H9 (cell line): Measurements from ENCODE around the gene C1QBP. TPM values are rescaled to one million over a fixed set of nuclear protein-coding genes. Genes with fewer than 3 reads are reported as not detected.

Source experiments
- DNase-seq: peaks from one replicate; pipeline ENCODE4 v3.0.0-alpha.2; 2017
- H2AFZ ChIP-seq: one replicate; pipeline ENCODE4 v1.6.1; 2013; ENCODE audit warnings: mild to moderate bottlenecking, low read length, control low read depth, moderate library complexity
- H2AK5ac ChIP-seq: 2 replicates; pipeline ENCODE4 v1.6.1; 2013; ENCODE audit warnings: low read length, control low read depth, mixed read lengths; ENCODE audit not compliant: insufficient read length
- H2BK120ac ChIP-seq: one replicate; pipeline ENCODE4 v1.6.1; 2013; ENCODE audit warnings: low read depth, mild to moderate bottlenecking, low read length, control low read depth, inconsistent platforms; ENCODE audit not compliant: poor library complexity, severe bottlenecking
- H2BK12ac ChIP-seq: 2 replicates; pipeline ENCODE4 v1.6.1; 2013; ENCODE audit warnings: low read length, control low read depth, mixed read lengths, low read depth; ENCODE audit not compliant: insufficient read length
- H2BK15ac ChIP-seq: 2 replicates; pipeline ENCODE4 v1.6.1; 2013; ENCODE audit warnings: low read depth, low read length, control low read depth
- H2BK20ac ChIP-seq: one replicate; pipeline ENCODE4 v1.6.1; 2013; ENCODE audit warnings: low read depth, mild to moderate bottlenecking, low read length, control low read depth, inconsistent platforms; ENCODE audit not compliant: poor library complexity, severe bottlenecking
- H2BK5ac ChIP-seq: 2 replicates; pipeline ENCODE4 v1.6.1; 2013; ENCODE audit warnings: low read length, control low read depth, mixed read lengths; ENCODE audit not compliant: insufficient read length
- H3K14ac ChIP-seq: 2 replicates; pipeline ENCODE4 v1.6.1; 2013; ENCODE audit warnings: low read length, control low read depth; ENCODE audit not compliant: insufficient read depth
- H3K18ac ChIP-seq: 2 replicates; pipeline ENCODE4 v1.6.1; 2013; ENCODE audit warnings: low read depth, mild to moderate bottlenecking, mixed read lengths, low read length, control low read depth; ENCODE audit not compliant: insufficient read length
- H3K23ac ChIP-seq: 2 replicates; pipeline ENCODE4 v1.6.1; 2013; ENCODE audit warnings: low read length, control low read depth, mixed read lengths, low read depth; ENCODE audit not compliant: insufficient read length
- H3K23me2 ChIP-seq: 2 replicates; pipeline ENCODE4 v1.6.1; 2013; ENCODE audit warnings: low read depth, mild to moderate bottlenecking, mixed read lengths, low read length, control low read depth; ENCODE audit not compliant: insufficient read length, poor library complexity, severe bottlenecking
- H3K27ac ChIP-seq: 2 replicates; pipeline ENCODE4 v1.5.1; 2013; ENCODE audit warnings: low read length, control low read depth, mixed read lengths, low read depth; ENCODE audit not compliant: insufficient read length
- H3K27me3 ChIP-seq: 2 replicates; pipeline ENCODE4 v1.6.1; 2013; ENCODE audit warnings: low read length, control low read depth, inconsistent platforms; ENCODE audit not compliant: insufficient read depth
- H3K4ac ChIP-seq: 2 replicates; pipeline ENCODE4 v1.6.1; 2013; ENCODE audit warnings: low read depth, mild to moderate bottlenecking, control low read depth, inconsistent platforms, low read length, moderate library complexity
- H3K4me1 ChIP-seq: 2 replicates; pipeline ENCODE4 v1.6.1; 2013; ENCODE audit warnings: low read length, control low read depth, inconsistent platforms; ENCODE audit not compliant: insufficient read depth
- H3K4me2 ChIP-seq: 2 replicates; pipeline ENCODE4 v1.6.1; 2013; ENCODE audit warnings: low read length, control low read depth, mixed read lengths; ENCODE audit not compliant: insufficient read length, insufficient read depth
- H3K56ac ChIP-seq: 2 replicates; pipeline ENCODE4 v1.6.1; 2013; ENCODE audit warnings: low read depth, mild to moderate bottlenecking, mixed read lengths, low read length, control low read depth; ENCODE audit not compliant: insufficient read length
- H3K79me1 ChIP-seq: 2 replicates; pipeline ENCODE4 v1.6.1; 2013; ENCODE audit warnings: low read depth, mild to moderate bottlenecking, moderate library complexity, low read length, control low read depth, inconsistent platforms; ENCODE audit not compliant: insufficient read depth, poor library complexity, severe bottlenecking
- H3K79me2 ChIP-seq: 2 replicates; pipeline ENCODE4 v1.6.1; 2013; ENCODE audit warnings: low read length, control low read depth, inconsistent platforms; ENCODE audit not compliant: insufficient read depth
- H3K9ac ChIP-seq: 2 replicates; pipeline ENCODE4 v1.6.1; 2013; ENCODE audit warnings: low read length, control low read depth, mixed read lengths; ENCODE audit not compliant: insufficient read length; ENCODE audit errors: extremely low read depth
- H3K9me3 ChIP-seq: one replicate; pipeline ENCODE4 v1.6.1; 2013; ENCODE audit warnings: low read depth, low read length, inconsistent platforms; ENCODE audit not compliant: control insufficient read depth
- H3T11ph ChIP-seq: one replicate; pipeline ENCODE4 v1.6.1; 2013; ENCODE audit warnings: mild to moderate bottlenecking, low read length, control low read depth, inconsistent platforms
- H4K20me1 ChIP-seq: one replicate; pipeline ENCODE4 v1.6.1; 2013; ENCODE audit not compliant: control insufficient read depth, insufficient read length, insufficient read depth
- H4K5ac ChIP-seq: 2 replicates; pipeline ENCODE4 v1.6.1; 2013; ENCODE audit warnings: low read depth, mild to moderate bottlenecking, mixed read lengths, low read length, control low read depth; ENCODE audit not compliant: insufficient read length
- H4K8ac ChIP-seq: replicated peaks from 2 replicates; pipeline ENCODE4 v1.6.1; 2013; ENCODE audit warnings: low read length, control low read depth, mixed read lengths, low read depth; ENCODE audit not compliant: insufficient read length
- H4K91ac ChIP-seq: 2 replicates; pipeline ENCODE4 v1.6.1; 2013; ENCODE audit warnings: low read depth, mild to moderate bottlenecking, moderate library complexity, mixed read lengths, low read length, control low read depth; ENCODE audit not compliant: insufficient read length
- H3K27ac Mint-ChIP-seq, 3 experiments: 2 replicates in 2 of 3; 3 replicates in 1 of 3; pipeline ENCODE4 v1.8.0; 2020 to 2021; ENCODE audit warnings: mixed read lengths in 3 of 3, mild to moderate bottlenecking in 1 of 3, moderate library complexity in 1 of 3
- H3K27me3 Mint-ChIP-seq: 2 replicates; pipeline ENCODE4 v1.8.0; 2021; ENCODE audit warnings: low read depth, mild to moderate bottlenecking, moderate library complexity, mixed read lengths
- H3K36me3 Mint-ChIP-seq, 3 experiments: 2 replicates in 2 of 3; 3 replicates in 1 of 3; pipeline ENCODE4 v1.8.0; 2020 to 2021; ENCODE audit warnings: low read depth in 3 of 3, mixed read lengths in 3 of 3; ENCODE audit not compliant: insufficient read depth in 1 of 3
- H3K4me1 Mint-ChIP-seq, 2 experiments: 2 replicates each; pipeline ENCODE4 v1.8.0; 2020; ENCODE audit warnings: mixed read lengths in 2 of 2
- H3K4me3 Mint-ChIP-seq, 2 experiments: 2 replicates in 1 of 2; 3 replicates in 1 of 2; pipeline ENCODE4 v1.8.0; 2020 to 2021; ENCODE audit warnings: mild to moderate bottlenecking in 2 of 2, mixed read lengths in 2 of 2, moderate library complexity in 1 of 2
- H3K9me3 Mint-ChIP-seq, 2 experiments: 2 replicates in 1 of 2; 3 replicates in 1 of 2; pipeline ENCODE4 v1.8.0; 2020; ENCODE audit warnings: mild to moderate bottlenecking in 2 of 2, mixed read lengths in 2 of 2, moderate library complexity in 1 of 2
- CTCF ChIP-seq: fragments of 200-600 bp; sonication (generic); conservative IDR thresholded peaks from 3 replicates; pipeline ENCODE4 v1.8.0; 2021; ENCODE audit warnings: antibody characterized with exemption, mild to moderate bottlenecking
- WGBS: extraction: QIAGEN DNeasy Blood & Tissue Kit; methylation state at CpG from one replicate; pipeline ENCODE4 v1.1.7; 2013; ENCODE audit warnings: missing lambda C conversion rate, low lambda C conversion rate, mixed read lengths; ENCODE audit not compliant: insufficient read length; ENCODE audit errors: extremely low coverage; 5-methylcytosine and 5-hydroxymethylcytosine counted together
- total RNA-seq: library from RNA; stranded (reverse); gene quantifications from 2 replicates; pipeline ENCODE4 v1.2.1, GENCODE V29; 2021

The C1QBP gene
- total RNA-seq, 1 experiment from 2014 or later, result 390 TPM

DNA sequence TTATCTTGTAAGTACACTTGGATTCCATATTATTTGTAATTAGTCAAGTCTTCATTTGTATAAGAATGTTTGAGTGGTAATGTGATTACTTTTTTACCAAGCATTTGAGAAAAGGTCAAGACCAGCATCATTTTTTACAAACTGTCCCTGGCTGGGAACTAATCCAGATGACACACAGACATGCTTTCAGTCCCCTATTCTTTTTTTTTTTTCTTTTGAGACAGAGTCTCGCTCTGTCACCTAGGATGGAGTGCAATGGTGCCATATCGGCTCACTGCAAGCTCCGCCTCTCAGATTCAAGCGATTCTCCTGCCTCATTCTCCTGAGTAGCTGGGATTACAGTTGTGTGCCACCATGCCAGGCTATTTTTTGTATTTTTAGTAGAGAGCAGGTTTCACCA is 42.5 kb upstream of the C1QBP start:
- H3K18ac ChIP-seq, result no peak overlapping the region
- H3K27ac Mint-ChIP-seq, result no peak overlapping the region
- H4K5ac ChIP-seq, result no peak overlapping the region
- H3K9ac ChIP-seq, result no peak overlapping the region
- no peak overlapping the region for H2BK120ac ChIP-seq
- H3K56ac ChIP-seq, result no peak overlapping the region
- H2AK5ac ChIP-seq, result no peak overlapping the region
- no peaks in the 10 kb centered on the region for H3K4me1 ChIP-seq
- H3K27ac ChIP-seq, result no peak overlapping the region
- H3K23me2 ChIP-seq, result peaks cover 7% of the 10 kb centered on the region
- no peak overlapping the region for H2BK15ac ChIP-seq
- H3K14ac ChIP-seq, result no peak overlapping the region
- H2BK12ac ChIP-seq, result no peak overlapping the region
- H3K4me1 Mint-ChIP-seq, result peaks cover 0 to 8% of the 10 kb centered on the region in 2 experiments; a peak in 3 of 4 replicates
- H3K4ac ChIP-seq, result no peak overlapping the region
- peaks cover 51 to 82% (median 76%) of the 10 kb centered on the region in 3 experiments for H3K36me3 Mint-ChIP-seq
- no peaks in the 10 kb centered on the region for H3K27me3 ChIP-seq
- H3K79me2 ChIP-seq, result peaks cover 8% of the 10 kb centered on the region; the same call in 1 of the 2 replicates
- no peak overlapping the region for H2AFZ ChIP-seq
- H4K8ac ChIP-seq, result no peak overlapping the region
- H3K9me3 ChIP-seq, result no peaks in the 10 kb centered on the region
- no peak for DNase-seq
- H2BK20ac ChIP-seq, result no peak overlapping the region
- H3K4me3 Mint-ChIP-seq, result no peak overlapping the region
- TF ChIP-seq CTCF, result no peak
- H3K79me1 ChIP-seq, result peaks cover 3% of the 10 kb centered on the region
- H3K23ac ChIP-seq, result no peak overlapping the region
- no peak overlapping the region for H3T11ph ChIP-seq
- H4K20me1 ChIP-seq, result no peaks in the 10 kb centered on the region
- no peak overlapping the region for H2BK5ac ChIP-seq
- no peak overlapping the region for H4K91ac ChIP-seq
- no peak overlapping the region for H3K4me2 ChIP-seq
- no CpG with 5 or more reads among the region's 4 CpGs for WGBS
- no peaks in the 10 kb centered on the region for H3K9me3 Mint-ChIP-seq
- no peaks in the 10 kb centered on the region for H3K27me3 Mint-ChIP-seq
